ENCODE measurements around the gene ZDHHC8.

DNA sequence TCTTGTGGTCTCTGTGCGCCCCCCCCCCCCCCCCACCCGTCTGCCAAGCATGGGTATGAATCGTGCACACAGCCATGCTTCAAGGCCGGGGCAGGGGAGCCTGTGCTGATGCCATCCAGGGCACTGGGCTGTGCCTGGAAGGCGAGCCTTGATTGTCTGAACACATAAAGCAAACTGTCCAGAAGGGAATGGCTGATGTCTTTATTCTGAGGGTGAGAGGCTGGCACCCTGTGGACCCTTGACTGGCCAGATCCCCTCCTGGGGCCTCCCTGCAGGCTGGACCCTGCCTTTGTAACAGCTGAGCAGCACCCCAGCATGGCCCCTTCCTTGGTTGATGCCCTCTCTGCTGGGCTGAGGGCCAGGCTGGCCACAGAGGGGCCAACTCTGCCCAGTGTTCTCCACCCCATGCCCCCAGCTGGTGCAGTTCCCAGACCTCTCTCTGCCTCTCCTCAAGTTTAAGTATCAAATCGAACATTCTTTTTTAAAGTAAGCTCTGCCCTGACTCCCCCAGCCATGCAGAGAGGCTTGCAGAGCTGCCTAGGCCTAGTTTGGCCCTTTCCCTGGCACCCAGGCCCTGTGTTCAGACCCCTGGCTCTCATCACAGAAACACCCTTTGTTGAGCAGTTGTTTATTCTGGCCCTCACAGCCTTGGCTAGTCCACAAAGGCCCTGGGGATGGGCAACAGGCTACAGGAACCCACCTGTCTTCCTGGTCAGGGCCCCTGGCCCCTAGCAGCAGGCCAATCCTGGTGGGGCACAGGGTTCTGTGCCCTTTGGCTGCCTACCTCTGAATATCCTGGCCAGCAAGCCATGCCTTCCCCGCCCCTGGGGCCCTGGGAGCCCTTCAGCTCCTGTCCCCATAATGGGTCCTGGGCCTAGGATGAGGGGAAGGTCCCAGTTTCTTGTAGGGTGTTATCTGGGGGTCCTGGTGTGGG lies 19.6 kb upstream of the ZDHHC8 start:
- TF ChIP-seq EGR1 (IDR thresholded peaks at IDR 0.05; ENCODE audit: borderline replicate concordance in 1 of 2, low read depth in 2 of 2, low read length in 2 of 2) (no peak), TBL1XR1 (IDR thresholded peaks at IDR 0.05; ENCODE audit: low read depth, low read length) (no peak), SUZ12 (IDR thresholded peaks at IDR 0.05; ENCODE audit: unreplicated experiment) (no peak), YY1 (IDR thresholded peaks at IDR 0.05; ENCODE audit: low read depth, low read length) (0 out of 2 replicates have a peak, but pooled peaks have one; percentile 3), CHD4 (IDR thresholded peaks at IDR 0.05) (no peak), ZNF24 (IDR thresholded peaks at IDR 0.05) (no peak), NR2C2 (IDR thresholded peaks at IDR 0.05; ENCODE audit: borderline replicate concordance, control insufficient read depth, insufficient read length, low read depth) (no peak), ETV6 (conservative IDR thresholded peaks at IDR 0.05 in 1 of 2, IDR thresholded peaks at IDR 0.05 in 1 of 2; ENCODE audit: borderline replicate concordance in 1 of 2, low read depth in 1 of 2) (no peak)
- TF ChIP-seq, protein P1, sequence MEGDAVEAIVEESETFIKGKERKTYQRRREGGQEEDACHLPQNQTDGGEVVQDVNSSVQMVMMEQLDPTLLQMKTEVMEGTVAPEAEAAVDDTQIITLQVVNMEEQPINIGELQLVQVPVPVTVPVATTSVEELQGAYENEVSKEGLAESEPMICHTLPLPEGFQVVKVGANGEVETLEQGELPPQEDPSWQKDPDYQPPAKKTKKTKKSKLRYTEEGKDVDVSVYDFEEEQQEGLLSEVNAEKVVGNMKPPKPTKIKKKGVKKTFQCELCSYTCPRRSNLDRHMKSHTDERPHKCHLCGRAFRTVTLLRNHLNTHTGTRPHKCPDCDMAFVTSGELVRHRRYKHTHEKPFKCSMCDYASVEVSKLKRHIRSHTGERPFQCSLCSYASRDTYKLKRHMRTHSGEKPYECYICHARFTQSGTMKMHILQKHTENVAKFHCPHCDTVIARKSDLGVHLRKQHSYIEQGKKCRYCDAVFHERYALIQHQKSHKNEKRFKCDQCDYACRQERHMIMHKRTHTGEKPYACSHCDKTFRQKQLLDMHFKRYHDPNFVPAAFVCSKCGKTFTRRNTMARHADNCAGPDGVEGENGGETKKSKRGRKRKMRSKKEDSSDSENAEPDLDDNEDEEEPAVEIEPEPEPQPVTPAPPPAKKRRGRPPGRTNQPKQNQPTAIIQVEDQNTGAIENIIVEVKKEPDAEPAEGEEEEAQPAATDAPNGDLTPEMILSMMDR (IDR thresholded peaks at IDR 0.05 in 2 of 3, conservative IDR thresholded peaks at IDR 0.05 in 1 of 3; ENCODE audit: control insufficient read depth in 2 of 3, extremely low read depth in 1 of 3, insufficient read depth in 1 of 3, low read depth in 3 of 3, low read length in 3 of 3), result no peak
- TF ChIP-seq, protein P2, sequence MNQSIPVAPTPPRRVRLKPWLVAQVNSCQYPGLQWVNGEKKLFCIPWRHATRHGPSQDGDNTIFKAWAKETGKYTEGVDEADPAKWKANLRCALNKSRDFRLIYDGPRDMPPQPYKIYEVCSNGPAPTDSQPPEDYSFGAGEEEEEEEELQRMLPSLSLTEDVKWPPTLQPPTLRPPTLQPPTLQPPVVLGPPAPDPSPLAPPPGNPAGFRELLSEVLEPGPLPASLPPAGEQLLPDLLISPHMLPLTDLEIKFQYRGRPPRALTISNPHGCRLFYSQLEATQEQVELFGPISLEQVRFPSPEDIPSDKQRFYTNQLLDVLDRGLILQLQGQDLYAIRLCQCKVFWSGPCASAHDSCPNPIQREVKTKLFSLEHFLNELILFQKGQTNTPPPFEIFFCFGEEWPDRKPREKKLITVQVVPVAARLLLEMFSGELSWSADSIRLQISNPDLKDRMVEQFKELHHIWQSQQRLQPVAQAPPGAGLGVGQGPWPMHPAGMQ (IDR thresholded peaks at IDR 0.05; ENCODE audit: borderline replicate concordance), result no peak
- TF ChIP-seq, protein P3, sequence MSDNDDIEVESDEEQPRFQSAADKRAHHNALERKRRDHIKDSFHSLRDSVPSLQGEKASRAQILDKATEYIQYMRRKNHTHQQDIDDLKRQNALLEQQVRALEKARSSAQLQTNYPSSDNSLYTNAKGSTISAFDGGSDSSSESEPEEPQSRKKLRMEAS (IDR thresholded peaks at IDR 0.05; ENCODE audit: low read depth, low read length), result no peak

All from GM12878 (cell line).